ENCODE measurements around the gene GGTA1. TPM values are rescaled to one million over a fixed set of nuclear protein-coding genes. Genes with fewer than 3 reads are reported as not detected.

The GGTA1 gene
- total RNA-seq, 1 donor = not detected

- DNase-seq (ENCODE audit: insufficient read length, low spot score, missing footprints) = peak; percentile 47
- H3K4me1 ChIP-seq (ENCODE audit: insufficient read depth, low read length) = no peaks in the 10 kb centered on the region
- H4K20me1 ChIP-seq (ENCODE audit: insufficient read depth, low read length) = no peaks in the 10 kb centered on the region
- no peak overlapping the region for H3K4me3 ChIP-seq (ENCODE audit: insufficient read depth, low read length)
- H3K36me3 ChIP-seq (ENCODE audit: insufficient read depth, low read length) = no peaks in the 10 kb centered on the region
- no peaks in the 10 kb centered on the region for H3K79me2 ChIP-seq (ENCODE audit: insufficient read depth, low read length)
- no peak overlapping the region for H3K4me2 ChIP-seq (ENCODE audit: insufficient read depth, low read length)
- H3K9me3 ChIP-seq (ENCODE audit: low read depth, low read length) = no peaks in the 10 kb centered on the region
- H3K27ac ChIP-seq (ENCODE audit: low read depth, low read length) = no peak overlapping the region
- no peak overlapping the region for H2AFZ ChIP-seq (ENCODE audit: low read length)
- no peak for TF ChIP-seq CTCF (IDR thresholded peaks at IDR 0.05; ENCODE audit: extremely low read depth, low read depth, low read length)
- H3K27me3 ChIP-seq (ENCODE audit: insufficient read depth, low read length) = peaks cover 53% of the 10 kb centered on the region
Observed at GRCh38 chr9:121472446-121472845, 27.2 kb downstream of the GGTA1 start.

- no peaks in the 10 kb centered on the region for H3K79me2 ChIP-seq (ENCODE audit: insufficient read depth, low read length)
- H3K4me2 ChIP-seq (ENCODE audit: insufficient read depth, low read length) = no peak overlapping the region
- TF ChIP-seq CTCF (IDR thresholded peaks at IDR 0.05; ENCODE audit: extremely low read depth, low read depth, low read length) = no peak
- H3K27ac ChIP-seq (ENCODE audit: low read depth, low read length) = no peak overlapping the region
- DNase-seq (ENCODE audit: insufficient read length, low spot score, missing footprints) = no peak
- H4K20me1 ChIP-seq (ENCODE audit: insufficient read depth, low read length) = no peaks in the 10 kb centered on the region
- no peak overlapping the region for H3K4me3 ChIP-seq (ENCODE audit: insufficient read depth, low read length)
- H2AFZ ChIP-seq (ENCODE audit: low read length) = no peak overlapping the region
- H3K27me3 ChIP-seq (ENCODE audit: insufficient read depth, low read length) = peaks cover 35% of the 10 kb centered on the region
- no peaks in the 10 kb centered on the region for H3K9me3 ChIP-seq (ENCODE audit: low read depth, low read length)
- no peaks in the 10 kb centered on the region for H3K36me3 ChIP-seq (ENCODE audit: insufficient read depth, low read length)
- no peaks in the 10 kb centered on the region for H3K4me1 ChIP-seq (ENCODE audit: insufficient read depth, low read length)
Observed at GRCh38 chr9:121466142-121466541, 33.5 kb downstream of the GGTA1 start.

GRCh38 chr9:121464968-121465367 is 34.7 kb downstream of the GGTA1 start:
- Histone ChIP-seq H3K79me2 (ENCODE audit: insufficient read depth, low read length) (no peaks in the 10 kb centered on the region), H3K4me1 (ENCODE audit: insufficient read depth, low read length) (no peaks in the 10 kb centered on the region)
- peak; percentile 68 for DNase-seq (ENCODE audit: insufficient read length, low spot score, missing footprints)

More at GRCh38 chr9:121464968-121465367, 34.7 kb downstream of the GGTA1 start:
- peaks cover 30% of the 10 kb centered on the region for H3K27me3 ChIP-seq (ENCODE audit: insufficient read depth, low read length)
- no peak overlapping the region for H3K27ac ChIP-seq (ENCODE audit: low read depth, low read length)
- H3K4me3 ChIP-seq (ENCODE audit: insufficient read depth, low read length) = no peak overlapping the region
- no peak overlapping the region for H2AFZ ChIP-seq (ENCODE audit: low read length)
- no peaks in the 10 kb centered on the region for H3K36me3 ChIP-seq (ENCODE audit: insufficient read depth, low read length)
- H3K4me2 ChIP-seq (ENCODE audit: insufficient read depth, low read length) = no peak overlapping the region
- H3K9me3 ChIP-seq (ENCODE audit: low read depth, low read length) = no peaks in the 10 kb centered on the region
- no peaks in the 10 kb centered on the region for H4K20me1 ChIP-seq (ENCODE audit: insufficient read depth, low read length)
- no peak for TF ChIP-seq CTCF (IDR thresholded peaks at IDR 0.05; ENCODE audit: extremely low read depth, low read depth, low read length)
